Sigmoid colon (tissue), 4 donors: ENCODE data around the gene DNASE1L3.

ENCODE experiments used
- CTCF ChIP-seq, 4 experiments: fragments of 450-650 bp in 3 of 4; fragments of 200-600 bp in 1 of 4; IDR thresholded peaks; one replicate each; pipeline ENCODE4 v1.5.1; 2016 to 2019; ENCODE audit warnings: antibody characterized with exemption in 4 of 4, mild to moderate bottlenecking in 3 of 4, moderate library complexity in 2 of 4
- EP300 ChIP-seq, 4 donors: sonication (generic); formaldehyde crosslinking; IDR thresholded peaks; one replicate each; pipeline ENCODE4 v1.6.1; 2017; ENCODE audit warnings: antibody characterized with exemption in 4 of 4
- POLR2A ChIP-seq, 2 donors: fragments of 450-650 bp; IDR thresholded peaks; one replicate each; pipeline ENCODE4 v1.6.1; 2016; ENCODE audit warnings: antibody characterized with exemption in 2 of 2, mild to moderate bottlenecking in 2 of 2, moderate library complexity in 2 of 2
- POLR2AphosphoS5 ChIP-seq, 4 donors: sonication (generic); formaldehyde crosslinking; IDR thresholded peaks; one replicate each; pipeline ENCODE4 v1.6.1; 2017; ENCODE audit warnings: antibody characterized with exemption in 4 of 4

GRCh38 chr3:58143417-58144055 lies 67.2 kb downstream of the DNASE1L3 start:
- TF ChIP-seq CTCF (IDR thresholded peaks at IDR 0.05) = no peak
- no peak for TF ChIP-seq EP300 (IDR thresholded peaks at IDR 0.05)
- no peak for TF ChIP-seq POLR2AphosphoS5 (IDR thresholded peaks at IDR 0.05)
- TF ChIP-seq POLR2A (IDR thresholded peaks at IDR 0.05) = no peak
